HG03103 (cell line): Measurements from ENCODE around the gene KRT8.
"Not testable (repeated sequence)": the region's sequence is repeated elsewhere in the genome, so short reads cannot be mapped to it uniquely, and the experiment has no call there.

Source experiments
- ATAC-seq: cut with Tn5 transposase; IDR thresholded peaks from one replicate; pipeline ENCODE4 v1.9.1; 2021; ENCODE audit warnings: low read depth; ENCODE audit not compliant: unreplicated experiment

Gene KRT8

GRCh38 chr12:52903855-52904508 lies 894 bp downstream of the KRT8 start:
- no peak for ATAC-seq

- no peak for ATAC-seq
Measured at GRCh38 chr12:52903285-52903854, 1.5 kb downstream of the KRT8 start.

GRCh38 chr12:52901715-52902541 lies 2.9 kb downstream of the KRT8 start:
- no peak for ATAC-seq

- no peak for ATAC-seq
Measured at GRCh38 chr12:52900896-52901714, 3.8 kb downstream of the KRT8 start.

- ATAC-seq: no peak
Measured at GRCh38 chr12:52900166-52900895, 4.5 kb downstream of the KRT8 start.

GRCh38 chr12:52899338-52900035 lies 5.4 kb downstream of the KRT8 start:
- no peak for ATAC-seq

- ATAC-seq: no peak
Measured at GRCh38 chr12:52896190-52897100, 8.4 kb downstream of the KRT8 start.

- ATAC-seq: no peak
Measured at GRCh38 chr12:52895726-52896189, 9.1 kb downstream of the KRT8 start.

GRCh38 chr12:52892974-52893373 lies 11.9 kb downstream of the KRT8 start:
- no peak for ATAC-seq

- no peak for ATAC-seq
Measured at GRCh38 chr12:52892207-52892852, 12.5 kb downstream of the KRT8 start.

- ATAC-seq: no peak
Measured at GRCh38 chr12:52891044-52891443, 13.8 kb downstream of the KRT8 start.

- no peak for ATAC-seq
Measured at GRCh38 chr12:52890417-52890816, 14.5 kb downstream of the KRT8 start.

- no peak for ATAC-seq
Measured at GRCh38 chr12:52884526-52885293, 20.2 kb downstream of the KRT8 start.

- not testable (repeated sequence) for ATAC-seq
Measured at GRCh38 chr12:52880499-52880898, 24.4 kb downstream of the KRT8 start.

GRCh38 chr12:52879394-52880351 lies 25.2 kb downstream of the KRT8 start:
- no peak for ATAC-seq
